Esophagus squamous epithelium (tissue), 5 donors: ENCODE data around the gene CKS2. TPM values are rescaled to one million over a fixed set of nuclear protein-coding genes. Genes with fewer than 3 reads are reported as not detected.

Experiments used
- DNase-seq: peaks from one replicate; lab custom pipeline; 2025; lab: John Stamatoyannopoulos, UW
- H3K27ac ChIP-seq, 4 donors: fragments of 200-600 bp; sonication (generic); one replicate each; pipeline ENCODE4 v1.5.1; 2016 to 2019; ENCODE audit warnings: mild to moderate bottlenecking in 1 of 4
- H3K27me3 ChIP-seq, 4 donors: fragments of 200-600 bp; sonication (generic); 1 replicate in 3 of 4; 2 replicates in 1 of 4; pipeline versions ENCODE4 v1.5.1 to v1.6.0; 2017 to 2021; ENCODE audit warnings: antibody characterized with exemption in 1 of 4
- H3K36me3 ChIP-seq, 3 donors: fragments of 200-600 bp; sonication (generic); one replicate each; pipeline ENCODE4 v1.5.1; 2016 to 2019
- H3K4me1 ChIP-seq, 3 donors: fragments of 200-600 bp; sonication (generic); one replicate each; pipeline ENCODE4 v1.5.1; 2017 to 2019
- H3K4me3 ChIP-seq, 4 donors: fragments of 200-600 bp; sonication (generic); 1 replicate in 3 of 4; 2 replicates in 1 of 4; pipeline ENCODE4 v1.5.1; 2016 to 2019; ENCODE audit warnings: mild to moderate bottlenecking in 2 of 4, moderate library complexity in 1 of 4
- H3K9me3 ChIP-seq, 3 donors: fragments of 200-600 bp; sonication (generic); one replicate each; pipeline ENCODE4 v1.5.1; 2016 to 2019
- POLR2A ChIP-seq, 4 donors: fragments of 450-650 bp; IDR thresholded peaks; one replicate each; pipeline ENCODE4 v1.6.1; 2017; ENCODE audit warnings: antibody characterized with exemption in 4 of 4, mild to moderate bottlenecking in 4 of 4, moderate library complexity in 3 of 4
- WGBS, 2 donors: methylation state at CpG; one replicate each; pipeline ENCODE4 v1.1.5; 2018; 5-methylcytosine and 5-hydroxymethylcytosine counted together
- intact Hi-C: fragments of 100-400 bp; cut with DNase I; formaldehyde crosslinking; loops from one replicate; pipeline ENCODE4 v1.15.0; 2022
- total RNA-seq, 4 donors: library from RNA; depleted of rRNA; stranded (reverse); fragments of >200 nt; gene quantifications; one replicate each; pipeline ENCODE4 v1.1.0, GENCODE V29; 2016
- TF ChIP-seq, protein P1 (sequence below), 6 experiments: fragments of 450-650 bp in 4 of 6; fragments of 200-600 bp in 2 of 6; sonication (generic) in 2 of 6; IDR thresholded peaks; one replicate each; pipeline ENCODE4 v1.5.1; 2016 to 2019; ENCODE audit warnings: antibody characterized with exemption in 6 of 6, mild to moderate bottlenecking in 4 of 6, moderate library complexity in 4 of 6
- donor health status: DM: yes; HTN: yes; CAD: no.

Gene CKS2
- total RNA-seq, 4 donors from 2014 or later = 17.9 to 93.5 (median 57.6) TPM

DNA sequence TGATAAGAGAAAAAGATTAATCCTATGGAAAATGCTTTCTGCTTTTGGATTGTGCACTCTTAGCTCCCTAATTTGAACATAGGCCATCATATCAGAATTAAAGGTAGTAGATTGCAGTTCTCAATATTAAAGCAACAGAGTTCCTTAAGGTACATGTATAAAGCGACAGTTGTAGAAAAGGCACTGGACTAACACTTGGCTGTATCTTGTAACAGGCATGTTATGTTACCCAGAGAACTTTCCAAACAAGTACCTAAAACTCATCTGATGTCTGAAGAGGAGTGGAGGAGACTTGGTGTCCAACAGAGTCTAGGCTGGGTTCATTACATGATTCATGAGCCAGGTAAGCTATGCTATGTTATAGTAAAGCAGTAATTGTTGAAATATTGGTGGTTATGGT is 4.0 kb downstream of the CKS2 start:
- no peaks in the 10 kb centered on the region for H3K9me3 ChIP-seq
- WGBS, 2 donors = 94 to 100% methylated on average over 1 of the region's 1 CpG
- no peak overlapping the region for H3K4me3 ChIP-seq
- H3K4me1 ChIP-seq = peaks cover 15 to 56% (median 18%) of the 10 kb centered on the region in 3 donors
- DNase-seq = no peak
- no peaks in the 10 kb centered on the region for H3K27me3 ChIP-seq
- peak overlapping the region in 1 of 4 donors; percentile 17 for H3K27ac ChIP-seq
- TF ChIP-seq, protein P1, sequence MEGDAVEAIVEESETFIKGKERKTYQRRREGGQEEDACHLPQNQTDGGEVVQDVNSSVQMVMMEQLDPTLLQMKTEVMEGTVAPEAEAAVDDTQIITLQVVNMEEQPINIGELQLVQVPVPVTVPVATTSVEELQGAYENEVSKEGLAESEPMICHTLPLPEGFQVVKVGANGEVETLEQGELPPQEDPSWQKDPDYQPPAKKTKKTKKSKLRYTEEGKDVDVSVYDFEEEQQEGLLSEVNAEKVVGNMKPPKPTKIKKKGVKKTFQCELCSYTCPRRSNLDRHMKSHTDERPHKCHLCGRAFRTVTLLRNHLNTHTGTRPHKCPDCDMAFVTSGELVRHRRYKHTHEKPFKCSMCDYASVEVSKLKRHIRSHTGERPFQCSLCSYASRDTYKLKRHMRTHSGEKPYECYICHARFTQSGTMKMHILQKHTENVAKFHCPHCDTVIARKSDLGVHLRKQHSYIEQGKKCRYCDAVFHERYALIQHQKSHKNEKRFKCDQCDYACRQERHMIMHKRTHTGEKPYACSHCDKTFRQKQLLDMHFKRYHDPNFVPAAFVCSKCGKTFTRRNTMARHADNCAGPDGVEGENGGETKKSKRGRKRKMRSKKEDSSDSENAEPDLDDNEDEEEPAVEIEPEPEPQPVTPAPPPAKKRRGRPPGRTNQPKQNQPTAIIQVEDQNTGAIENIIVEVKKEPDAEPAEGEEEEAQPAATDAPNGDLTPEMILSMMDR (IDR thresholded peaks at IDR 0.05) = no peak
- intact Hi-C loops = no loop called here
- peaks cover 0 to 10% (median 0%) of the 10 kb centered on the region in 3 donors for H3K36me3 ChIP-seq

DNA sequence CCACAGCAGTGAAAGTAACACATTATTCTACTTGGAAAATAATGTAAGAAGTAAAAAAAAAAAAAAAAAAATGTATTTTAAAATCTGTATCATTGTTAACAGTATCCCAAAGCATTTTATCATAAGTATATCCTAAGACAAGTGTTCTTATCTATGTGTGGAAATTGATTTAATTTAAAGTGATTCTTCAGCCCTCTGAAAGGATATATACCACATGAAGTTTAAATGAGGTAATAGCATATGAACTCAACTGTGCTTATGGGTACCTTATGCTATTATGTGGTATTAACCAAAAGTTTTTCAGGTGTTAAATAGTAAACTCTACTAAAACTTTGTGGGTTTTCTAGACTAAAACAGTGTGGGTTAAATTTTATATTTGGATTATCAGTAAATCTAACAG is 4.5 kb downstream of the CKS2 start:
- no peak overlapping the region for H3K27ac ChIP-seq
- DNase-seq = no peak
- intact Hi-C loops = no loop called here
- TF ChIP-seq POLR2A (IDR thresholded peaks at IDR 0.05) = no peak
- TF ChIP-seq, protein P1 (IDR thresholded peaks at IDR 0.05) = no peak
- H3K4me1 ChIP-seq = peaks cover 15 to 60% (median 20%) of the 10 kb centered on the region in 3 donors
- H3K27me3 ChIP-seq = no peaks in the 10 kb centered on the region
- no peaks in the 10 kb centered on the region for H3K9me3 ChIP-seq
- H3K4me3 ChIP-seq = no peak overlapping the region
- peaks cover 0 to 10% (median 0%) of the 10 kb centered on the region in 3 donors for H3K36me3 ChIP-seq

DNA sequence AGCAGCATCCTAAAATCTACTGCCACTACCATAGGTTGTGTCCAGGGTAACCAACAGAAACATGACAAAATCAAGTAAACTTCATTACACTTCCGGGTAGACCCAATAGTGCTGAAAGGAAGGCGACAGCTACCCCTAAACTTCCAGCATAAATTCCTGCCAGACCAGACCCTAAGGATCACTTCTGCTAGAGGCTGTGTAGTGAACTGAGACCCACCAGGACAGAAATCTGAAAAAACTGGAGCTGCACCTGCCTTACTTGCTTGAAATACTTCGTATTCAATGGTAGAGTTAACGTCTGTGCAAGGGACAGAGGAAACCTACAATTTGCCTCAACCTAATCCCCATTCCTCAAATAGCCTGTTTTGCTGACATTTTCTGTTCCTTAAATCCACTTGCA is 6.3 kb downstream of the CKS2 start:
- intact Hi-C loops = no loop called here
- no peak for DNase-seq
- Histone ChIP-seq H3K36me3 (peaks cover 0 to 10% (median 0%) of the 10 kb centered on the region in 3 donors), H3K9me3 (no peaks in the 10 kb centered on the region), H3K27me3 (no peaks in the 10 kb centered on the region), H3K4me1 (peaks cover 15 to 66% (median 15%) of the 10 kb centered on the region in 3 donors), H3K4me3 (peak overlapping the region in 1 of 4 donors; percentile 94), H3K27ac (peak overlapping the region in 3 of 4 donors; percentile 95 to 99 (median 98))
- no peak for TF ChIP-seq POLR2A (IDR thresholded peaks at IDR 0.05)
- TF ChIP-seq, protein P1 (IDR thresholded peaks at IDR 0.05) = no peak
- WGBS, 2 donors = 81 to 85% methylated on average over 4 of the region's 4 CpGs

DNA sequence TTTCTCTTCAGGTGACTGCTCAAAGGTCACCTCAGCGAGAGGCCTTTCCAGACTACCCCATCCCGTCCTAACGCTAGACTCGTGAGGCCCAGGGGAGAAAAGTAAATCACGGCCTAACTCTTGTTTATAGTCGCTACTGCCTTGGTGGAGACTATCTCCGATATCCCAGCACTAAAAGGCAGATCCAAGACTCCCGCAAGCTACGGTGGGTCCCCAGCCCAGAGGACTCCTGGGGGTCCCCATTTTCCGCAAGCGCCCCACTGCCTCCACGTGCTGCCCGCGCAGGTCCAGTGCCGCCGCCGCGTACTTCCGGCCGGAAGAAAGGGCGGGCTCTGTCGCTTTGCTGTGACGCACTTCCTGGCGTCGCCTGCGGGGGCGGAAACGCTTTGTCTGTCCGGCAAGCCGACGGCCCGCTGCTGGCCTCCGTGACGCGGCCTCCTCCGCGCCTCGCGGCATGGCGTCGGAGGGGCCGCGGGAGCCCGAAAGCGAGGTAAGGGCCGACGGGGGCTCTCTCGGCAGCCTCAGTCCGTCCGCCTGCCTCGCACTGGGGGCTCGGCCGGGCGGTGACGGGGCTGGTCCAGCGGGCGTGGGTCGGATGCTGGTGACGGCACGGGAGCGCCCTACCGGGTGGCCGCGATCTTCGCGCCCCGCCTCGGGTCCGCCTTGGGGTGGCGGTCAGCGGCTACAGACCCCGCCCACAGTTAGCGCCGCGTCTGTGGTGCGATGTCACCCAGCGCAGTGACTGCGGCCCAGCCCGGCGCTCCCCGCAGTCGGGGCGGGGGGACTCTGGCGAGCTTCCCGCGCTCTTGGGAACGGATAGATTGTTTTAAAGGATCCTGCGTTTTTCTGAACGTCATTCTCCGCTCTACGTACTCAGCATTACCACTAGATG is 7.4 kb downstream of the CKS2 start, which contains the start of gene SECISBP2:
SECISBP2 (plus strand) TSS at position 378 of the 892 bp plus-strand sequence; CDS start at position 455, 77 bp downstream.
- peaks cover 0 to 10% (median 0%) of the 10 kb centered on the region in 3 donors for H3K36me3 ChIP-seq
- H3K9me3 ChIP-seq = no peaks in the 10 kb centered on the region
- intact Hi-C loops = no loop called here
- peak within 1 kb of the TSS; percentile 53 to 94 (median 72) for H3K4me3 ChIP-seq
- H3K4me1 ChIP-seq = peaks cover 15 to 66% (median 16%) of the 10 kb centered on the region in 3 donors
- 0 to 1% methylated on average over 14 to 33 of the region's 91 CpGs for WGBS, 2 donors
- peak within 1 kb of the TSS; percentile 95 to 100 (median 98) for H3K27ac ChIP-seq
- peak; percentile 75 for DNase-seq
- no peaks in the 10 kb centered on the region for H3K27me3 ChIP-seq
- peak in 3 of 4 donors; percentile 95 to 98 (median 97) for TF ChIP-seq POLR2A (IDR thresholded peaks at IDR 0.05)
- TF ChIP-seq, protein P1 (IDR thresholded peaks at IDR 0.05) = peak in 5 of 6 experiments; percentile 61 to 78 (median 73)
